Upper lobe of right lung (tissue), 1 donor: ENCODE measurements around the gene PDE6A. TPM values are rescaled to one million over a fixed set of nuclear protein-coding genes. Genes with fewer than 3 reads are reported as not detected.

Source experiments
- ATAC-seq: fragments of 200-7000 bp; cut with Tn5 transposase; one replicate; pipeline ENCODE4 v1.9.1; 2020; ENCODE audit warnings: mild to moderate bottlenecking, moderate library complexity
- DNase-seq: peaks from one replicate; pipeline ENCODE4 v3.0.0-alpha.2; 2020
- H3K27ac ChIP-seq: fragments of 200-600 bp; one replicate; pipeline ENCODE4 v1.8.0; 2022
- H3K27me3 ChIP-seq: fragments of 200-600 bp; one replicate; pipeline ENCODE4 v1.8.0; 2022; ENCODE audit warnings: mild to moderate bottlenecking
- H3K36me3 ChIP-seq: fragments of 200-600 bp; one replicate; pipeline ENCODE4 v1.8.0; 2022
- H3K4me1 ChIP-seq: fragments of 200-600 bp; one replicate; pipeline ENCODE4 v1.8.0; 2022
- H3K4me3 ChIP-seq: fragments of 200-600 bp; one replicate; pipeline ENCODE4 v1.8.0; 2022; ENCODE audit warnings: mild to moderate bottlenecking
- H3K9me3 ChIP-seq: fragments of 200-600 bp; one replicate; pipeline ENCODE4 v1.8.0; 2022
- CTCF ChIP-seq: fragments of 200-600 bp; IDR thresholded peaks from one replicate; pipeline ENCODE4 v1.8.0; 2022; ENCODE audit warnings: antibody characterized with exemption
- intact Hi-C: fragments of 100-400 bp; cut with DNase I; formaldehyde crosslinking; loops from one replicate; pipeline ENCODE4 v1.11.0; 2022
- total RNA-seq: library from RNA; stranded (reverse); fragmentation: NEBNext Ultra II Directional; extraction: Animal tissue kit (Norgen Biotek cat#: 25700); gene quantifications from one replicate; pipeline ENCODE4 v1.2.1, GENCODE V29; 2021
- donor health status: DM: no; HTN: yes; CAD: no; lungs with severe emphysema.

PDE6A gene
- total RNA-seq, 1 donor from 2014 or later, result 0.09 TPM

GRCh38 chr5:149837680-149838269 is 106.8 kb downstream of the PDE6A start:
- no peaks in the 10 kb centered on the region for H3K9me3 ChIP-seq
- no peaks in the 10 kb centered on the region for H3K4me1 ChIP-seq
- no peaks in the 10 kb centered on the region for H3K27me3 ChIP-seq
- intact Hi-C loops, result loop anchor here (5.0 kb wide), 1 partner anchor 150 kb away; no protein-coding TSS in a partner anchor
- H3K4me3 ChIP-seq, result no peak overlapping the region
- H3K27ac ChIP-seq, result no peak overlapping the region
- ATAC-seq (peak; percentile 65), DNase-seq (no peak)
- no peaks in the 10 kb centered on the region for H3K36me3 ChIP-seq
- peak; percentile 61 for TF ChIP-seq CTCF

- TF ChIP-seq CTCF, result no peak
- Histone ChIP-seq H3K4me3 (no peak overlapping the region), H3K27ac (no peak overlapping the region), H3K27me3 (no peaks in the 10 kb centered on the region), H3K36me3 (no peaks in the 10 kb centered on the region), H3K9me3 (no peaks in the 10 kb centered on the region), H3K4me1 (no peaks in the 10 kb centered on the region)
- intact Hi-C loops, result loop anchor here (5.0 kb wide), 1 partner anchor 151 kb away; no protein-coding TSS in a partner anchor
- ATAC-seq (no peak), DNase-seq (no peak)
Observed at GRCh38 chr5:149836451-149837139, 108.0 kb downstream of the PDE6A start.

GRCh38 chr5:149834246-149834855 is 110.2 kb downstream of the PDE6A start:
- no peaks in the 10 kb centered on the region for H3K27me3 ChIP-seq
- no peaks in the 10 kb centered on the region for H3K9me3 ChIP-seq
- peaks cover 6% of the 10 kb centered on the region for H3K36me3 ChIP-seq
- no peak for DNase-seq
- TF ChIP-seq CTCF, result peak; percentile 63
- no peak overlapping the region for H3K4me3 ChIP-seq
- no peaks in the 10 kb centered on the region for H3K4me1 ChIP-seq
- no peak overlapping the region for H3K27ac ChIP-seq
- intact Hi-C loops, result no loop called here
- peak; percentile 77 for ATAC-seq

- Histone ChIP-seq H3K4me3 (no peak overlapping the region), H3K36me3 (peaks cover 6% of the 10 kb centered on the region), H3K27me3 (no peaks in the 10 kb centered on the region), H3K9me3 (no peaks in the 10 kb centered on the region), H3K4me1 (peaks cover under 1% of the 10 kb centered on the region), H3K27ac (no peak overlapping the region)
- no peak for ATAC-seq
- no peak for DNase-seq
- intact Hi-C loops, result no loop called here
- TF ChIP-seq CTCF, result no peak
Observed at GRCh38 chr5:149833116-149833827, 111.3 kb downstream of the PDE6A start.

GRCh38 chr5:149832636-149833035 is 112.0 kb downstream of the PDE6A start:
- DNase-seq (no peak), ATAC-seq (no peak)
- no peak for TF ChIP-seq CTCF
- peaks cover 6% of the 10 kb centered on the region for H3K36me3 ChIP-seq
- no peaks in the 10 kb centered on the region for H3K27me3 ChIP-seq
- peaks cover 2% of the 10 kb centered on the region for H3K4me1 ChIP-seq
- no peak overlapping the region for H3K4me3 ChIP-seq
- H3K27ac ChIP-seq, result no peak overlapping the region
- H3K9me3 ChIP-seq, result no peaks in the 10 kb centered on the region
- intact Hi-C loops, result no loop called here
